GM10248 (cell line): ENCODE measurements around the gene SYT9.

ENCODE experiments used
- CTCF ChIA-PET: fragments of 300-600 bp; sonication (Branson Sonifier 250); formaldehyde crosslinking; extraction: SDS; loops from one replicate; lab custom pipeline; 2021; ENCODE audit warnings: antibody characterized with exemption; lab: Yijun Ruan, JAX
- POLR2A ChIA-PET: fragments of 350-650 bp; sonication (Branson Sonifier 250); formaldehyde crosslinking; extraction: SDS; loops from one replicate; lab custom pipeline; 2020; ENCODE audit warnings: antibody characterized with exemption; lab: Yijun Ruan, JAX
- DNase-seq: peaks from one replicate; pipeline ENCODE4 v3.0.0; 2012; ENCODE audit errors: extremely low spot score
- CTCF ChIP-seq: IDR thresholded peaks from 2 replicates; pipeline ENCODE4 v1.5.1; 2012; ENCODE audit warnings: mild to moderate bottlenecking, low read depth; ENCODE audit errors: extremely low read depth, missing control alignments, control extremely low read depth

The SYT9 gene

GRCh38 chr11:7413961-7414915 is 162.5 kb downstream of the SYT9 start:
- DNase-seq: no peak
- POLR2A ChIA-PET: no interaction called here
- CTCF ChIA-PET: interaction anchor here (1.0 to 2.5 kb wide), 6 partner anchors 8 to 58 kb away, joined by 3 to 11 read pairs (median 4); no protein-coding TSS in a partner anchor
- TF ChIP-seq CTCF: no peak

GRCh38 chr11:7414973-7415817 is 163.5 kb downstream of the SYT9 start:
- TF ChIP-seq CTCF: no peak
- DNase-seq: no peak
- ChIA-PET POLR2A (no interaction called here), CTCF (interaction anchor here (1.0 to 2.5 kb wide), 4 partner anchors 9 to 59 kb away, joined by 3 to 11 read pairs (median 6); no protein-coding TSS in a partner anchor)

- ChIA-PET POLR2A (no interaction called here), CTCF (interaction anchor here (1.1 to 2.5 kb wide), 2 partner anchors 10 kb away, joined by 3 to 11 read pairs; no protein-coding TSS in a partner anchor)
- DNase-seq: no peak
- no peak for TF ChIP-seq CTCF
These were observed 164.4 kb downstream of the SYT9 start for GRCh38 chr11:7416080-7416479.

- no peak for DNase-seq
- POLR2A ChIA-PET: no interaction called here
- CTCF ChIA-PET: interaction anchor here (1.0 to 1.8 kb wide), 3 partner anchors 12 to 25 kb away, joined by 3 to 4 read pairs (median 4); no protein-coding TSS in a partner anchor
- no peak for TF ChIP-seq CTCF
These were observed 165.6 kb downstream of the SYT9 start for GRCh38 chr11:7417328-7417727.

GRCh38 chr11:7418061-7418460 is 166.4 kb downstream of the SYT9 start:
- ChIA-PET CTCF (interaction anchor here (1.8 to 2.2 kb wide), 2 partner anchors 19 to 24 kb away, joined by 4 read pairs; no protein-coding TSS in a partner anchor), POLR2A (no interaction called here)
- no peak for TF ChIP-seq CTCF
- DNase-seq: no peak

GRCh38 chr11:7418906-7419305 is 167.2 kb downstream of the SYT9 start:
- no peak for TF ChIP-seq CTCF
- ChIA-PET POLR2A (no interaction called here), CTCF (interaction anchor here (1.1 to 2.2 kb wide), 4 partner anchors 9 to 23 kb away, joined by 3 to 4 read pairs (median 4); no protein-coding TSS in a partner anchor)
- no peak for DNase-seq
